ENCODE measurements around the gene DDR2. TPM values are rescaled to one million over a fixed set of nuclear protein-coding genes. Genes with fewer than 3 reads are reported as not detected.
"Not testable (repeated sequence)": the region's sequence is repeated elsewhere in the genome, so short reads cannot be mapped to it uniquely, and the experiment has no call there.

The DDR2 gene
- total and polyA plus RNA-seq, 2 donors = 2.1 to 2.4 TPM

DNA sequence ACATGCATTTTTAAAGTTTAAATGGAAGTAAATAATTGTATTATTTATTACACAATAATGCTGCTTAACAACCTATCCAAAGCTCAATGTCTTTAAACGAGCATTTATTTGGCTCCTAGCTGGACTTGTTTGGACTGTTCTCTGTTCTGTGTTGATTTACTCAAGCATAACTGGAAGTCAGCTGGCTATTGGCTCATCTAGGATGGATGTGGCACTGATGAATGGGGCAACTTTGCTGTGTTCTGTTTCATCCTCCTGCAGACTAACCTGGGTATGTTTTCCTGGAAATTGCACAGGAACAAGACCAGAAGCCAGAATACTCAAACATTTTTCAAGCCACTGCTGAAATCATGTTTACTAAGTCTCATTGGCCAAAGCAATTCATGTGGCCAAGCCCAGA, 87.4 kb downstream of the DDR2 start:
- WGBS = 85% methylated on average over 1 of the region's 1 CpG
- H3K27me3 ChIP-seq (ENCODE audit: control insufficient read depth in 2 of 2, insufficient read depth in 1 of 2, low read length in 1 of 2) = no peaks in the 10 kb centered on the region
- H3K36me3 ChIP-seq (ENCODE audit: control insufficient read depth in 2 of 2, insufficient read depth in 2 of 2, low read length in 1 of 2) = no peaks in the 10 kb centered on the region
- H3K27ac ChIP-seq (ENCODE audit: low read depth in 1 of 2, low read length in 1 of 2) = no peak overlapping the region
- H3K9me3 ChIP-seq (ENCODE audit: control insufficient read depth in 2 of 2, insufficient read depth in 1 of 2, low read length in 1 of 2) = no peaks in the 10 kb centered on the region
- H3K4me3 ChIP-seq (ENCODE audit: low read length in 2 of 2) = no peak overlapping the region
- DNase-seq (ENCODE audit: low read depth in 6 of 9, low spot score in 9 of 9) = no peak
- H3K4me1 ChIP-seq (ENCODE audit: control insufficient read depth in 2 of 2, insufficient read depth in 2 of 2, low read length in 2 of 2) = no peaks in the 10 kb centered on the region

DNA sequence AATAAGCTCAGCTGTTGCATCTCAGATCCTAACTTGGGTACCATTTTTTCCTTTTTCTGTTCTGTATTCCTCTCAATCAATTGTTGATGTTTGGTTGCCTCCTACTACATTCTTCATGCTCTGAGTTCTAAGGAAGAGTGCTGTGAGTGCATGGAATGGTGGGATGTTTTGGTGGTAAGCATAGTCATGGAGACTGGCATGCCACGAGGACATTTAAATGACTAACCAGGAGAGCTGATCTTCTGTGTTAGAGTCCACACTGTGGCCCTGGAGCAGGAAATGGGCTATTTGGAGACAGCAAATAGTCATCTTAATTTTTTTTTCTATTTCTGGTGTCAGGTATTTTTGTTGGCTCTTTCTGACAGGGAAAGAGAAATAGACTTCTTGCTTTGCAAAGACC, 88.7 kb downstream of the DDR2 start:
- no peak for DNase-seq (ENCODE audit: low read depth in 6 of 9, low spot score in 9 of 9)
- H3K36me3 ChIP-seq (ENCODE audit: control insufficient read depth in 2 of 2, insufficient read depth in 2 of 2, low read length in 1 of 2) = no peaks in the 10 kb centered on the region
- H3K9me3 ChIP-seq (ENCODE audit: control insufficient read depth in 2 of 2, insufficient read depth in 1 of 2, low read length in 1 of 2) = no peaks in the 10 kb centered on the region
- H3K27ac ChIP-seq (ENCODE audit: low read depth in 1 of 2, low read length in 1 of 2) = no peak overlapping the region
- no peak overlapping the region for H3K4me3 ChIP-seq (ENCODE audit: low read length in 2 of 2)
- H3K27me3 ChIP-seq (ENCODE audit: control insufficient read depth in 2 of 2, insufficient read depth in 1 of 2, low read length in 1 of 2) = no peaks in the 10 kb centered on the region
- no peaks in the 10 kb centered on the region for H3K4me1 ChIP-seq (ENCODE audit: control insufficient read depth in 2 of 2, insufficient read depth in 2 of 2, low read length in 2 of 2)
- WGBS = 92% methylated on average over 1 of the region's 1 CpG

DNA sequence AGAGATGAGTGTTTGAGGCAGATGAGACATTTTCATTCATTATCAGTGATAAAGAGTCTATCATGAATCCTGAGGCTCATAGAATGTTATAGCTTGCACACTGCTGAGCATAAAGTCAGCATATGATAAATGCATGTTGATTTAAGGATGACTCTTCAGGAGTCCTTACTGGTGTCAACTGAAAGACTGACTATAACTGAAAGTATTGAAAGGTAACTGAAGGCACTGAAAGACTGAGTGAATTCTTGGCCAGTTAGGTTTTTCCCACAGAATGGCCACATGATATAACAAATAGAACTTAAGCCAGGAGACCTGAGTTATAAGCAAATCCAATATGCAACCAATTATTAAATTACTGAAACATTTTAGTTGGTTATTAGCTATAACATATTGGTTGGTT, 89.2 kb downstream of the DDR2 start:
- no peaks in the 10 kb centered on the region for H3K27me3 ChIP-seq (ENCODE audit: control insufficient read depth in 2 of 2, insufficient read depth in 1 of 2, low read length in 1 of 2)
- H3K27ac ChIP-seq (ENCODE audit: low read depth in 1 of 2, low read length in 1 of 2) = no peak overlapping the region
- no peaks in the 10 kb centered on the region for H3K36me3 ChIP-seq (ENCODE audit: control insufficient read depth in 2 of 2, insufficient read depth in 2 of 2, low read length in 1 of 2)
- H3K9me3 ChIP-seq (ENCODE audit: control insufficient read depth in 2 of 2, insufficient read depth in 1 of 2, low read length in 1 of 2) = no peaks in the 10 kb centered on the region
- no peaks in the 10 kb centered on the region for H3K4me1 ChIP-seq (ENCODE audit: control insufficient read depth in 2 of 2, insufficient read depth in 2 of 2, low read length in 2 of 2)
- DNase-seq (ENCODE audit: low read depth in 6 of 9, low spot score in 9 of 9) = no peak
- no peak overlapping the region for H3K4me3 ChIP-seq (ENCODE audit: low read length in 2 of 2)

DNA sequence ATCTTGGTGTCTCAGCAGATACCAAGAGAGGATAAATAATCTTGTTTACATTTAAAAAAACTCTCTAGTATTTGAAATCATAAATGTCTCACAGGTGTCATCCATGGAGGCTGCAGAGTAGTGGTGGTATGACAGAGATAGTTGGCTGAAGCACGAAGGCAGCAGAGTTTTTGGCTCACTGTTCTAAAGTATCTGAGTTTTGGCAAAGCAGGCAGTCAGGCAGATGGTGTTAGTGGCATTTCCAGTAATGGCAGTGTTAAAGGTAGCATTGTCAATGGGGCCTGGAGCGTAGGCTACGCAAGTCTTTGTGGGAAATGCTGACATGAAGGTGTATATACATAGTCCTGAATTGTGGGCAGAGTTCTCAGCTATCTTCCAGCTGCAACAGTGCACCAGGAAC, 89.8 kb downstream of the DDR2 start:
- no peaks in the 10 kb centered on the region for H3K27me3 ChIP-seq (ENCODE audit: control insufficient read depth in 2 of 2, insufficient read depth in 1 of 2, low read length in 1 of 2)
- 96% methylated on average over 3 of the region's 3 CpGs for WGBS
- no peak overlapping the region for H3K27ac ChIP-seq (ENCODE audit: low read depth in 1 of 2, low read length in 1 of 2)
- H3K9me3 ChIP-seq (ENCODE audit: control insufficient read depth in 2 of 2, insufficient read depth in 1 of 2, low read length in 1 of 2) = no peaks in the 10 kb centered on the region
- no peaks in the 10 kb centered on the region for H3K4me1 ChIP-seq (ENCODE audit: control insufficient read depth in 2 of 2, insufficient read depth in 2 of 2, low read length in 2 of 2)
- no peaks in the 10 kb centered on the region for H3K36me3 ChIP-seq (ENCODE audit: control insufficient read depth in 2 of 2, insufficient read depth in 2 of 2, low read length in 1 of 2)
- H3K4me3 ChIP-seq (ENCODE audit: low read length in 2 of 2) = no peak overlapping the region
- no peak for DNase-seq (ENCODE audit: low read depth in 6 of 9, low spot score in 9 of 9)

DNA sequence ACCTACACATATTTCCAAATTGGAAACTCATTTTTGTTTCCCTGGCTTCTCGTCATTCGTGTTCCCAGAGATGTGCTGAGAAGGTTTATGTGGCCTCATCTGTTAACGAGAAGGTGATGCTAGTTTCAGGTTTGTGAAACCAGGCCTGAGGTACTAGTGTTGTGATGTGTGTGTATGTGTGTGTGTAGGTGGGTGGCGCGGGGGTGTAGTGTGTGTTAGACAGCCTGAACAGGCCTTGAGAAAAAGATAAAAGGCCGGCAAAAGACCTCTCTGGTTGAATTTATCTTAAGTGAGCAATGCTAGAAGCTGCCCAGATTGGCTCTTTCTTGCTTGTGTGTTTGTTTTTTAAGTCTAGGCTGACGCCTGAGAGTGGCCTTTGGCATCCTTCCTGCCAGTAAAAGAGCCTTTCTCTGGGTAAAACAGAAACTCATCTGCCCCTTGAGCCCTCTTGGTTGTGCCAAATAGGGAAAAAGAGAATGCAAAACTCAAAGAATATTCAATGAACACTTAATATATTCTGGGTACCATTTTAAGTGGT, 92.4 kb downstream of the DDR2 start:
- no peaks in the 10 kb centered on the region for H3K36me3 ChIP-seq (ENCODE audit: control insufficient read depth in 2 of 2, insufficient read depth in 2 of 2, low read length in 1 of 2)
- H3K4me3 ChIP-seq (ENCODE audit: low read length in 2 of 2) = no peak overlapping the region
- no peaks in the 10 kb centered on the region for H3K27me3 ChIP-seq (ENCODE audit: control insufficient read depth in 2 of 2, insufficient read depth in 1 of 2, low read length in 1 of 2)
- no peak for DNase-seq (ENCODE audit: low read depth in 6 of 9, low spot score in 9 of 9)
- H3K4me1 ChIP-seq (ENCODE audit: control insufficient read depth in 2 of 2, insufficient read depth in 2 of 2, low read length in 2 of 2) = no peaks in the 10 kb centered on the region
- H3K9me3 ChIP-seq (ENCODE audit: control insufficient read depth in 2 of 2, insufficient read depth in 1 of 2, low read length in 1 of 2) = no peaks in the 10 kb centered on the region
- no peak overlapping the region for H3K27ac ChIP-seq (ENCODE audit: low read depth in 1 of 2, low read length in 1 of 2)
- 92% methylated on average over 7 of the region's 7 CpGs for WGBS

DNA sequence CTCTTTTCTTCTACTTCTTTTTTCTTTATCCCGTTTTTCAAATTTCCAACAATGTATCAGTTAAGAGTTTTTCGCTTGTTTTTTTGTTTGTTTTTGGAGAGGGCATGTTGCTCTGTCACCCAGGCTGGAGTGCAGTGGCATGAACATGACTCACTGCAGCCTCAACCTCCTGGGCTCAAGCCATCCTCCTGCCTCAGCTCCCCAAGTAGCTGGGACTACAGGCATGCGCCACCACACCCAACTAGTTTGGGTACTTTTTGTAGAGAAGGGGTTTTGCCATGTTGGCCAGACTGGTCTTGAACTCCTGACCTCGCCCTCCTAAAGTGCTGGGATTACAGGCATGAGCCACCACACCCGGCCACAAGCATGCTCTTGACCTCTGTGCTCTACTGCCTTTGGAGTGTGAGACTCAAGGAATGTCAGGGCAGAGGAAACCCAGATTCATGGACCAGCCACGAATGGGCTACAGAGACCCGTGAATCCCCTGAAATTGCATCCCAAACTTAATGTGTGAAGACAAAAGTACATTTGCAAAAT, 93.1 kb downstream of the DDR2 start:
- no peaks in the 10 kb centered on the region for H3K4me1 ChIP-seq (ENCODE audit: control insufficient read depth in 2 of 2, insufficient read depth in 2 of 2, low read length in 2 of 2)
- no peak for DNase-seq (ENCODE audit: low read depth in 6 of 9, low spot score in 9 of 9)
- no peaks in the 10 kb centered on the region for H3K9me3 ChIP-seq (ENCODE audit: control insufficient read depth in 2 of 2, insufficient read depth in 1 of 2, low read length in 1 of 2)
- no peak overlapping the region for H3K4me3 ChIP-seq (ENCODE audit: low read length in 2 of 2)
- no peak overlapping the region for H3K27ac ChIP-seq (ENCODE audit: low read depth in 1 of 2, low read length in 1 of 2)
- no peaks in the 10 kb centered on the region for H3K36me3 ChIP-seq (ENCODE audit: control insufficient read depth in 2 of 2, insufficient read depth in 2 of 2, low read length in 1 of 2)
- no peaks in the 10 kb centered on the region for H3K27me3 ChIP-seq (ENCODE audit: control insufficient read depth in 2 of 2, insufficient read depth in 1 of 2, low read length in 1 of 2)
- WGBS = 94% methylated on average over 7 of the region's 7 CpGs

DNA sequence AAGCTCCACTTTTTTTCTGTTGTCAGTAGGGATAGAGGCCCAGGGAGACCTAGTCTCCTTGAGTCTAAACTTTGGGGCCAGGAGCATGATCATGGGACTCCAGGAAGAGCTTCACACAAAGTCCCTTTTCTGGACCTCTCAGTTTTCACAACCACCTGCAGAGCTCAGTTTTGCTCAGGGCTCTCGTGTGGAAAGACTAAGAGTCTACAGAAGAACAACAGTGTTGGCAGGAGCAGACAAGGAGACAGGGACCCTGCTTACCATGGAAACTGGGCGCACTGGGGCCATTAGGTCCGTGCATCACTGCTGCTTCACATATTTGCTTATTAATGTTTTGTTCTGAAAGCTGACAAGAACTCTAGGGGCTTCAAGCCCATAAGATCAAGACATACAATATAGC, 94.3 kb downstream of the DDR2 start:
- no peaks in the 10 kb centered on the region for H3K36me3 ChIP-seq (ENCODE audit: control insufficient read depth in 2 of 2, insufficient read depth in 2 of 2, low read length in 1 of 2)
- 94% methylated on average over 3 of the region's 3 CpGs for WGBS
- no peak overlapping the region for H3K4me3 ChIP-seq (ENCODE audit: low read length in 2 of 2)
- DNase-seq (ENCODE audit: low read depth in 6 of 9, low spot score in 9 of 9) = no peak
- H3K27ac ChIP-seq (ENCODE audit: low read depth in 1 of 2, low read length in 1 of 2) = no peak overlapping the region
- H3K9me3 ChIP-seq (ENCODE audit: control insufficient read depth in 2 of 2, insufficient read depth in 1 of 2, low read length in 1 of 2) = no peaks in the 10 kb centered on the region
- no peaks in the 10 kb centered on the region for H3K4me1 ChIP-seq (ENCODE audit: control insufficient read depth in 2 of 2, insufficient read depth in 2 of 2, low read length in 2 of 2)
- no peaks in the 10 kb centered on the region for H3K27me3 ChIP-seq (ENCODE audit: control insufficient read depth in 2 of 2, insufficient read depth in 1 of 2, low read length in 1 of 2)

DNA sequence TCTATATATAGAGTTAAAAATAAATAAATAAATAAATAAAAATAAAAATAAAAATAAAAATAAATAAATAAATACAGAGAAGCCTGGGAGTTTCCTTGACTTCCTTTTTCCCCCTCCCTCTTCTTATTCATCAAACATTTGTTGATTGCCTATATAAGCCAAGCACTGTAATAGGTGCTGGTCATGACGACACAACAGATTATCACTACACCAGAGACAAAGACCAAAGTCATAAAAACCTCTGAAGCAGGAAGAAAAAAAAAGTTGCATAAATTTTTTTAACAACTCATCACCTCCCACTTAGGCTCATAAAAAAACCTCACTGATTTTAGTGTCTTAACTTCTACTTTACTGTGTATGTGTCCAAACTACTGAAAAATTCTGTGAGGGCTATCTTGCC, 95.2 kb downstream of the DDR2 start:
- H3K9me3 ChIP-seq (ENCODE audit: control insufficient read depth in 2 of 2, insufficient read depth in 1 of 2, low read length in 1 of 2); H3K27ac ChIP-seq (ENCODE audit: low read depth in 1 of 2, low read length in 1 of 2); H3K4me3 ChIP-seq (ENCODE audit: low read length in 2 of 2); H3K27me3 ChIP-seq (ENCODE audit: control insufficient read depth in 2 of 2, insufficient read depth in 1 of 2, low read length in 1 of 2); H3K36me3 ChIP-seq (ENCODE audit: control insufficient read depth in 2 of 2, insufficient read depth in 2 of 2, low read length in 1 of 2); H3K4me1 ChIP-seq (ENCODE audit: control insufficient read depth in 2 of 2, insufficient read depth in 2 of 2, low read length in 2 of 2); DNase-seq (ENCODE audit: low read depth in 6 of 9, low spot score in 9 of 9): not testable (repeated sequence)
- no CpG with 5 or more reads among the region's 1 CpG for WGBS

DNA sequence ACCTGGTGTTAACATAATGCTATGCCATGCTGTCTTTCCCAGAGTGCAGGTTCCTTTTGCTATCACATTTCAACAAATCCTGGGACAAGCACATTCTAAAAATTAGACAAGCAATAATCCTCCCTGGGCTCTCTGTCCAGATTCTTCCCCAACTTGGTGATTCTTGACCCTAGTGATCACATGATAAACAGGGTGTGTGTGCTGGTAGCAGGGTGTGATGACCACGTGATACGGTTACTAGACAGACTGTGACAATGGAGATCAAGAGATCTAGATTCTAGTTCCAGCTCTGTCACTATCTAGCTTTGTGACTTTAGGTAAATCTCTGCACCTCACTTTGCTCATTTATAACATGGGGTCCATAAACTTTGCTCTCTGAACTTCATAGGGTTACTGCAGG, 96.3 kb downstream of the DDR2 start:
- H3K27ac ChIP-seq (ENCODE audit: low read depth in 1 of 2, low read length in 1 of 2) = no peak overlapping the region
- H3K27me3 ChIP-seq (ENCODE audit: control insufficient read depth in 2 of 2, insufficient read depth in 1 of 2, low read length in 1 of 2) = no peaks in the 10 kb centered on the region
- no peak for DNase-seq (ENCODE audit: low read depth in 6 of 9, low spot score in 9 of 9)
- 94% methylated on average over 2 of the region's 2 CpGs for WGBS
- no peaks in the 10 kb centered on the region for H3K36me3 ChIP-seq (ENCODE audit: control insufficient read depth in 2 of 2, insufficient read depth in 2 of 2, low read length in 1 of 2)
- no peaks in the 10 kb centered on the region for H3K9me3 ChIP-seq (ENCODE audit: control insufficient read depth in 2 of 2, insufficient read depth in 1 of 2, low read length in 1 of 2)
- no peak overlapping the region for H3K4me3 ChIP-seq (ENCODE audit: low read length in 2 of 2)
- no peaks in the 10 kb centered on the region for H3K4me1 ChIP-seq (ENCODE audit: control insufficient read depth in 2 of 2, insufficient read depth in 2 of 2, low read length in 2 of 2)
